GM20000 (cell line): ENCODE measurements around the gene APOD.
A peak's percentile ranks its signal among the peaks of the same experiment; 100 is the strongest.

ENCODE experiments used
- DNase-seq: peaks from one replicate; pipeline ENCODE4 v3.0.0; 2012; ENCODE audit warnings: low spot score
- CTCF ChIP-seq: IDR thresholded peaks from 2 replicates; pipeline ENCODE4 v1.5.1; 2012; ENCODE audit warnings: mild to moderate bottlenecking, control low read depth; ENCODE audit errors: extremely low read depth, missing control alignments

The APOD gene

GRCh38 chr3:195543500-195544229, 40.1 kb downstream of the APOD start:
- TF ChIP-seq CTCF: no peak
- no peak for DNase-seq

GRCh38 chr3:195542698-195543499, 40.8 kb downstream of the APOD start, which contains the start of gene PPP1R2:
TSS of gene PPP1R2 (minus strand) at chr3:195543325. CDS start at chr3:195543025, 300 bp downstream.
- peak; percentile 95 for DNase-seq
- no peak for TF ChIP-seq CTCF

GRCh38 chr3:195542316-195542697, 41.4 kb downstream of the APOD start:
- TF ChIP-seq CTCF: no peak
- DNase-seq: peak; percentile 46

- TF ChIP-seq CTCF: no peak
- DNase-seq: no peak
Measured at GRCh38 chr3:195540511-195540910, 43.2 kb downstream of the APOD start.

GRCh38 chr3:195540027-195540426, 43.7 kb downstream of the APOD start:
- DNase-seq: no peak
- TF ChIP-seq CTCF: no peak

GRCh38 chr3:195539479-195539878, 44.3 kb downstream of the APOD start:
- no peak for TF ChIP-seq CTCF
- no peak for DNase-seq

GRCh38 chr3:195537995-195538394, 45.7 kb downstream of the APOD start:
- TF ChIP-seq CTCF: no peak
- DNase-seq: no peak
